ENCODE data around the gene C2CD3.

Gene C2CD3

GRCh38 chr11:74159642-74160041 is 11.2 kb downstream of the C2CD3 start:
- TF ChIP-seq EZH2phosphoT487 (IDR thresholded peaks at IDR 0.05; ENCODE audit: low read depth) = no peak
- TF ChIP-seq, protein P1, sequence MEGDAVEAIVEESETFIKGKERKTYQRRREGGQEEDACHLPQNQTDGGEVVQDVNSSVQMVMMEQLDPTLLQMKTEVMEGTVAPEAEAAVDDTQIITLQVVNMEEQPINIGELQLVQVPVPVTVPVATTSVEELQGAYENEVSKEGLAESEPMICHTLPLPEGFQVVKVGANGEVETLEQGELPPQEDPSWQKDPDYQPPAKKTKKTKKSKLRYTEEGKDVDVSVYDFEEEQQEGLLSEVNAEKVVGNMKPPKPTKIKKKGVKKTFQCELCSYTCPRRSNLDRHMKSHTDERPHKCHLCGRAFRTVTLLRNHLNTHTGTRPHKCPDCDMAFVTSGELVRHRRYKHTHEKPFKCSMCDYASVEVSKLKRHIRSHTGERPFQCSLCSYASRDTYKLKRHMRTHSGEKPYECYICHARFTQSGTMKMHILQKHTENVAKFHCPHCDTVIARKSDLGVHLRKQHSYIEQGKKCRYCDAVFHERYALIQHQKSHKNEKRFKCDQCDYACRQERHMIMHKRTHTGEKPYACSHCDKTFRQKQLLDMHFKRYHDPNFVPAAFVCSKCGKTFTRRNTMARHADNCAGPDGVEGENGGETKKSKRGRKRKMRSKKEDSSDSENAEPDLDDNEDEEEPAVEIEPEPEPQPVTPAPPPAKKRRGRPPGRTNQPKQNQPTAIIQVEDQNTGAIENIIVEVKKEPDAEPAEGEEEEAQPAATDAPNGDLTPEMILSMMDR (IDR thresholded peaks at IDR 0.05; ENCODE audit: low read depth, low read length) = no peak
- H3K9ac ChIP-seq (ENCODE audit: low read length) = no peak overlapping the region
- no peak overlapping the region for H3K27ac ChIP-seq (ENCODE audit: low read length)
- H2AFZ ChIP-seq (ENCODE audit: low read depth, low read length) = no peak overlapping the region
- H3K36me3 ChIP-seq (replicated peaks; ENCODE audit: low read depth, low read length) = peaks cover 26% of the 10 kb centered on the region
- peaks cover 10% of the 10 kb centered on the region for H3K4me1 ChIP-seq (ENCODE audit: low read length)
- no peaks in the 10 kb centered on the region; the same call in 1 of the 2 replicates for H3K79me2 ChIP-seq (ENCODE audit: low read length)
- no peak overlapping the region for H3K4me3 ChIP-seq (ENCODE audit: low read length)
- no peaks in the 10 kb centered on the region for H4K20me1 ChIP-seq (ENCODE audit: insufficient read depth, low read length)
- H3K9me3 ChIP-seq (ENCODE audit: insufficient read depth, low read length) = no peaks in the 10 kb centered on the region
- H3K4me2 ChIP-seq (ENCODE audit: low read length) = no peak overlapping the region
- no peaks in the 10 kb centered on the region for H3K27me3 ChIP-seq (ENCODE audit: low read depth, low read length)

DNA sequence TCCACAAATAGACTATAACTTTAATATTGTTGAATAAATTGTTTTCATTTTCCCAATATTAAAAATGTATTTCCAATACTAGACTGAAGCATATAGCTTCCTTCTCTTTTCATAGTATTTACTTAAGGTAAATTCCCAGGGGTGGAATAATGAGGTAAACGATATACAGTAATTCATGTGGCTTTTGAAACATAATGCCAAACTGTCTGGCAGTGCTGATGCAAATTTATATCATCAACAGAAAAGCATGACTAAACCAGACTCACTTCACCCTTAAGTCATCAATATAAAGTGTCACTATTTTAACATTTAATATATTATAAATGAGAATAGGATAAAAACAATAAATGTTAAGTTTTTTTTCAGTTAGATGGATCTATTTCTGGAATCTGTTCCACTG is 13.6 kb downstream of the C2CD3 start:
- Histone ChIP-seq H3K4me2 (ENCODE audit: low read length) (no peak overlapping the region), H2AFZ (ENCODE audit: low read depth, low read length) (no peak overlapping the region), H3K79me2 (ENCODE audit: low read length) (no peaks in the 10 kb centered on the region; the same call in 1 of the 2 replicates), H3K4me3 (ENCODE audit: low read length) (no peak overlapping the region), H3K36me3 (replicated peaks; ENCODE audit: low read depth, low read length) (peaks cover 11% of the 10 kb centered on the region), H4K20me1 (ENCODE audit: insufficient read depth, low read length) (no peaks in the 10 kb centered on the region), H3K27me3 (ENCODE audit: low read depth, low read length) (no peaks in the 10 kb centered on the region), H3K27ac (ENCODE audit: low read length) (no peak overlapping the region), H3K9ac (ENCODE audit: low read length) (no peak overlapping the region), H3K9me3 (ENCODE audit: insufficient read depth, low read length) (no peaks in the 10 kb centered on the region), H3K4me1 (ENCODE audit: low read length) (no peaks in the 10 kb centered on the region)
- TF ChIP-seq EZH2phosphoT487 (IDR thresholded peaks at IDR 0.05; ENCODE audit: low read depth) = no peak
- TF ChIP-seq, protein P1 (IDR thresholded peaks at IDR 0.05; ENCODE audit: low read depth, low read length) = no peak

DNA sequence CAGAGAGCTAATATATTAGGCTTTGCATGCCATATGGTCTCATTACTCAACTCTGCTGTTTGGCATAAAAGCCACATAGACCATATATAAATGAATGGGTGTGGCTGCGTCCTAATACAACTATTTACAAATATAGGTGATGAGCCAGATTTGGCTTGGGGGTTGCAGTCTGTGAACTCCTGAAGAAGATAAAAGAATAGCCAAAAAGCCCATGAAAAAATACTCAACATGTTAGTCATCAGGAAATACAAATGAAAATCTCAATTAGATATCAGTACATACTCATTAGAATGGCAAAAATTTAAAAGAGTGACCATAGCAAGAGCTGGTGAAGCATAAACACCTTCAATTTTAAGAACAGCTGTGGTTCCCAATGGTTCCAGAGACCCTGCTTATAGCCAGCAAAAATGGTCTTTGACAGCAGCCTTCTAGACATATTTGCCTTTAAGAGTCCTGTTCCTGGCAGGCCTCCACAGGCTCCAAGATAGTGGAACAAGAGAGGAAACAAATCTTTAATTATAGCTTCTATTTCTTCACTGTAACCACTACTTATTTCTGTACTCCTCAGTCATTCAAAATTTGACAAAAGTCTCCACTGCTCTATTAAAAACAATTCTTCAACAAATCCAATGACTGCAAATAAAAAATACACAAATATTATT is 16.1 kb downstream of the C2CD3 start:
- Histone ChIP-seq H2AFZ (ENCODE audit: low read depth, low read length) (no peak overlapping the region), H3K4me2 (ENCODE audit: low read length) (no peak overlapping the region), H3K27me3 (ENCODE audit: low read depth, low read length) (no peaks in the 10 kb centered on the region), H3K36me3 (replicated peaks; ENCODE audit: low read depth, low read length) (peaks cover 9% of the 10 kb centered on the region), H3K4me3 (ENCODE audit: low read length) (no peak overlapping the region), H3K4me1 (ENCODE audit: low read length) (no peaks in the 10 kb centered on the region), H3K79me2 (ENCODE audit: low read length) (no peaks in the 10 kb centered on the region), H3K27ac (ENCODE audit: low read length) (no peak overlapping the region), H4K20me1 (ENCODE audit: insufficient read depth, low read length) (no peaks in the 10 kb centered on the region), H3K9ac (ENCODE audit: low read length) (no peak overlapping the region), H3K9me3 (ENCODE audit: insufficient read depth, low read length) (no peaks in the 10 kb centered on the region)
- TF ChIP-seq, protein P1 (IDR thresholded peaks at IDR 0.05; ENCODE audit: low read depth, low read length) = no peak
- no peak for TF ChIP-seq EZH2phosphoT487 (IDR thresholded peaks at IDR 0.05; ENCODE audit: low read depth)

DNA sequence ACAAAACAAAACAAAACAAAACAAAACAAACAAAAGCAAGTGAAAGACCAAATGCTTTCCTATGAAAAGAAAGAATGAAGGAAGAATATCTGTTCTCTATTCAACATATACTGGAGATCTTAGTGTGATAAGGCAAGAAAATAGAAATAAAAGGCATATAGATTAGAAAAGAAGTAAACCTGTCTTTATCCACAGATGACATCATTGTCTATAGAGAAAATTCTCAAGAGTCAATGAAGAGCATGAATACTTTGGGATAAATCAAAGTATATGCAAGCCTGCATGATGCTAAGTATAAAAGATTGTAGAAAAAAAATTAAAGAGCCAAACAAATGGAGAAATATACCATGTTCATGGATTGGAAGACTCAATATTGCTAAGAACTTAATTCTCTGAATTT is 17.6 kb downstream of the C2CD3 start:
- H3K27ac ChIP-seq (ENCODE audit: low read length) = no peak overlapping the region
- H3K79me2 ChIP-seq (ENCODE audit: low read length) = no peaks in the 10 kb centered on the region
- H3K4me1 ChIP-seq (ENCODE audit: low read length) = no peaks in the 10 kb centered on the region
- H3K4me3 ChIP-seq (ENCODE audit: low read length) = no peak overlapping the region
- no peak overlapping the region for H3K4me2 ChIP-seq (ENCODE audit: low read length)
- no peak overlapping the region for H3K9ac ChIP-seq (ENCODE audit: low read length)
- H2AFZ ChIP-seq (ENCODE audit: low read depth, low read length) = no peak overlapping the region
- no peaks in the 10 kb centered on the region for H4K20me1 ChIP-seq (ENCODE audit: insufficient read depth, low read length)
- TF ChIP-seq, protein P1 (IDR thresholded peaks at IDR 0.05; ENCODE audit: low read depth, low read length) = no peak
- TF ChIP-seq EZH2phosphoT487 (IDR thresholded peaks at IDR 0.05; ENCODE audit: low read depth) = no peak
- no peaks in the 10 kb centered on the region for H3K27me3 ChIP-seq (ENCODE audit: low read depth, low read length)
- H3K36me3 ChIP-seq (replicated peaks; ENCODE audit: low read depth, low read length) = peaks cover 6% of the 10 kb centered on the region
- no peaks in the 10 kb centered on the region for H3K9me3 ChIP-seq (ENCODE audit: insufficient read depth, low read length)
